Mucosa of descending colon (tissue), 3 donors: ENCODE results near the gene CHM. TPM values are rescaled to one million over a fixed set of nuclear protein-coding genes. Genes with fewer than 3 reads are reported as not detected.
"Not testable (repeated sequence)": the region's sequence is repeated elsewhere in the genome, so short reads cannot be mapped to it uniquely, and the experiment has no call there.

Experiments
- ATAC-seq: fragments of 200-7000 bp; cut with Tn5 transposase; one replicate; pipeline ENCODE4 v1.9.1; 2020; ENCODE audit warnings: mild to moderate bottlenecking, moderate library complexity
- DNase-seq, 3 donors: peaks; one replicate each; pipeline ENCODE4 v3.0.0-alpha.2; 2020
- H3K36me3 ChIP-seq: fragments of 200-600 bp; one replicate; pipeline ENCODE4 v1.8.0; 2021; ENCODE audit warnings: low read depth, mild to moderate bottlenecking
- H3K4me1 ChIP-seq: fragments of 200-600 bp; one replicate; pipeline ENCODE4 v1.8.0; 2021; ENCODE audit warnings: low read depth, mild to moderate bottlenecking
- H3K4me3 ChIP-seq: fragments of 200-600 bp; one replicate; pipeline ENCODE4 v1.8.0; 2021; ENCODE audit warnings: mild to moderate bottlenecking
- H3K9me3 ChIP-seq: fragments of 200-600 bp; one replicate; pipeline ENCODE4 v1.8.0; 2021; ENCODE audit warnings: mild to moderate bottlenecking
- CTCF ChIP-seq: fragments of 200-600 bp; IDR thresholded peaks from one replicate; pipeline ENCODE4 v1.8.0; 2022; ENCODE audit warnings: antibody characterized with exemption, mild to moderate bottlenecking
- intact Hi-C, 2 donors: fragments of 100-400 bp; cut with DNase I in 1 of 2; cut with micrococcal nuclease in 1 of 2; formaldehyde crosslinking; loops; one replicate each; pipeline versions ENCODE4 v1.11.0 to v1.11.1; 2022; cut with DNase I, micrococcal nuclease
- total RNA-seq, 3 donors: library from RNA; stranded (reverse); fragmentation: NEBNext Ultra II Directional in 2 of 3; extraction: Animal tissue kit (Norgen Biotek cat#: 25700) in 2 of 3; gene quantifications; one replicate each; pipeline versions ENCODE4 v1.2.1 to v1.2.4, GENCODE V29; 2021 to 2023
- donor health status: DM: no; HTN: no; CAD: no; lungs with moderate emphysema.
- donor health status: DM: no; HTN: no; CAD: no.
- donor health status: DM: no; HTN: yes; CAD: no.

The CHM gene
- total RNA-seq, 3 donors from 2014 or later = 16.6 to 21.0 (median 16.9) TPM

GRCh38 chrX:85980286-85980685 lies 67.1 kb downstream of the CHM start:
- Histone ChIP-seq H3K4me3 (no peak overlapping the region), H3K9me3 (no peaks in the 10 kb centered on the region), H3K4me1 (no peaks in the 10 kb centered on the region), H3K36me3 (no peaks in the 10 kb centered on the region)
- intact Hi-C loops = no loop called here
- TF ChIP-seq CTCF = no peak
- ATAC-seq (no peak), DNase-seq (no peak)

GRCh38 chrX:85977218-85977617 lies 70.1 kb downstream of the CHM start:
- intact Hi-C loops = no loop called here
- ATAC-seq = no peak

GRCh38 chrX:85972351-85972750 lies 75.0 kb downstream of the CHM start:
- H3K36me3 ChIP-seq, H3K9me3 ChIP-seq, ATAC-seq, DNase-seq, H3K4me3 ChIP-seq, intact Hi-C loops, H3K4me1 ChIP-seq: not testable (repeated sequence)

More at GRCh38 chrX:85977218-85977617, 70.1 kb downstream of the CHM start:
- no peaks in the 10 kb centered on the region for H3K4me1 ChIP-seq
- no peaks in the 10 kb centered on the region for H3K9me3 ChIP-seq
- H3K4me3 ChIP-seq = no peak overlapping the region
- TF ChIP-seq CTCF = no peak
- DNase-seq = no peak
- H3K36me3 ChIP-seq = no peaks in the 10 kb centered on the region

- H3K9me3 ChIP-seq = no peaks in the 10 kb centered on the region
- intact Hi-C loops = no loop called here
Observed at GRCh38 chrX:85964744-85965143, 82.6 kb downstream of the CHM start.

GRCh38 chrX:85963736-85964135 lies 83.6 kb downstream of the CHM start:
- no peaks in the 10 kb centered on the region for H3K36me3 ChIP-seq
- TF ChIP-seq CTCF = no peak
- DNase-seq = no peak
- ATAC-seq = no peak
- H3K4me3 ChIP-seq = no peak overlapping the region
- no peaks in the 10 kb centered on the region for H3K4me1 ChIP-seq
- intact Hi-C loops = no loop called here
- H3K9me3 ChIP-seq = no peaks in the 10 kb centered on the region

More at GRCh38 chrX:85964744-85965143, 82.6 kb downstream of the CHM start:
- DNase-seq (no peak), ATAC-seq (no peak)
- Histone ChIP-seq H3K4me1 (no peaks in the 10 kb centered on the region), H3K4me3 (no peak overlapping the region), H3K36me3 (no peaks in the 10 kb centered on the region)
- TF ChIP-seq CTCF = no peak

- intact Hi-C loops = no loop called here
- no peaks in the 10 kb centered on the region for H3K4me1 ChIP-seq
- TF ChIP-seq CTCF = no peak
Observed at GRCh38 chrX:85955510-85955909, 91.8 kb downstream of the CHM start.

GRCh38 chrX:85944751-85945150 lies 102.6 kb downstream of the CHM start:
- DNase-seq, H3K9me3 ChIP-seq, H3K36me3 ChIP-seq, ATAC-seq, H3K4me1 ChIP-seq, H3K4me3 ChIP-seq, intact Hi-C loops: not testable (repeated sequence)

More at GRCh38 chrX:85955510-85955909, 91.8 kb downstream of the CHM start:
- Histone ChIP-seq H3K4me3 (no peak overlapping the region), H3K9me3 (no peaks in the 10 kb centered on the region), H3K36me3 (no peaks in the 10 kb centered on the region)
- DNase-seq (no peak), ATAC-seq (no peak)
